Thoracic aorta (tissue), 2 donors: Measurements from ENCODE around the gene CBFA2T3. TPM values are rescaled to one million over a fixed set of nuclear protein-coding genes. Genes with fewer than 3 reads are reported as not detected.

Experiments used
- ATAC-seq: fragments of 150-250 bp; one replicate; pipeline ENCODE4 v1.8.0; 2017; ENCODE audit warnings: low read depth; ENCODE audit not compliant: insufficient number of reproducible peaks, low FRiP score
- DNase-seq: peaks from one replicate; pipeline ENCODE4 v3.0.0-alpha.2; 2020; ENCODE audit warnings: low spot score
- H3K27ac ChIP-seq, 2 donors: fragments of 200-600 bp; sonication (generic); 1 replicate in 1 of 2; 2 replicates in 1 of 2; pipeline ENCODE4 v1.5.1; 2016; ENCODE audit warnings: mild to moderate bottlenecking in 2 of 2, moderate library complexity in 2 of 2
- H3K27me3 ChIP-seq: fragments of 200-600 bp; sonication (generic); replicated peaks from 2 replicates; pipeline ENCODE4 v1.6.0; 2016; ENCODE audit warnings: mild to moderate bottlenecking; ENCODE audit not compliant: insufficient read depth
- H3K36me3 ChIP-seq: fragments of 200-600 bp; sonication (generic); one replicate; pipeline ENCODE4 v1.5.1; 2016
- H3K4me1 ChIP-seq, 2 donors: fragments of 200-600 bp; sonication (generic); 1 replicate in 1 of 2; 2 replicates in 1 of 2; pipeline versions ENCODE4 v1.5.1 to v1.6.0; 2016; ENCODE audit warnings: low read depth in 2 of 2, mild to moderate bottlenecking in 1 of 2; ENCODE audit not compliant: control insufficient read depth in 1 of 2
- H3K4me3 ChIP-seq: fragments of 200-600 bp; sonication (generic); 2 replicates; pipeline ENCODE4 v1.5.1; 2016; ENCODE audit warnings: mild to moderate bottlenecking
- H3K9me3 ChIP-seq: fragments of 200-600 bp; sonication (generic); 2 replicates; pipeline ENCODE4 v1.5.1; 2016
- total RNA-seq, 2 donors: library from RNA; depleted of rRNA; stranded (reverse); fragments of >200 nt; gene quantifications; one replicate each; pipeline versions ENCODE4 v1.1.0 to v1.2.3, GENCODE V29; 2016
- TF ChIP-seq, protein P1 (sequence below): fragments of 200-600 bp; sonication (generic); IDR thresholded peaks from one replicate; pipeline ENCODE4 v1.5.1; 2019; ENCODE audit warnings: antibody characterized with exemption

Gene CBFA2T3
- total RNA-seq, 2 donors from 2014 or later, result 3.9 to 6.6 TPM

DNA sequence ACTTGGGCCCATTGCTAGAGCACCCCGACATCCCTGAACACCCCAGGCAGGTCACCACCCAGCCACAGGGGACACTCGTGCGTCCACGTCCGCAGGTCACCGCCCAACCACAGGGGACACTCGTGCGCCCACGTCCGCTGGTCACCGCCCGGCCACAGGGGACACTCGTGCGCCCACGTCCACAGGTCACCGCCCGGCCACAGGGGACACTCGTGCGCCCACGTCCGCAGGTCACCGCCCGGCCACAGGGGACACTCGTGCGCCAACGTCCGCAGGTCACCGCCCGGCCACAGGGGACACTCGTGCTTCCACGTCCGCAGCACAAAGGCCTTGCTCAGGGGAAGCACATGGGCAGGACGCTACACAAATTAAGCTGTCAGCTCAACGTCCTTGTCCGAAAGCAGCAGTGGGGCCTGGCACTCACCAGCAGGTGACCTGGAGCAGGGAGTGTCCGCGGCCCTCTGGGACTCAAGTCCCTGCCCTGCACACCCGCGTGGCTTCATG is 137.9 kb downstream of the CBFA2T3 start:
- H3K4me1 ChIP-seq, result no peaks in the 10 kb centered on the region
- H3K36me3 ChIP-seq, result peaks cover 21% of the 10 kb centered on the region
- H3K4me3 ChIP-seq, result no peak overlapping the region
- no peaks in the 10 kb centered on the region for H3K27me3 ChIP-seq
- H3K27ac ChIP-seq, result no peak overlapping the region
- H3K9me3 ChIP-seq, result no peaks in the 10 kb centered on the region
- ATAC-seq (no peak), DNase-seq (no peak)
- TF ChIP-seq, protein P1, sequence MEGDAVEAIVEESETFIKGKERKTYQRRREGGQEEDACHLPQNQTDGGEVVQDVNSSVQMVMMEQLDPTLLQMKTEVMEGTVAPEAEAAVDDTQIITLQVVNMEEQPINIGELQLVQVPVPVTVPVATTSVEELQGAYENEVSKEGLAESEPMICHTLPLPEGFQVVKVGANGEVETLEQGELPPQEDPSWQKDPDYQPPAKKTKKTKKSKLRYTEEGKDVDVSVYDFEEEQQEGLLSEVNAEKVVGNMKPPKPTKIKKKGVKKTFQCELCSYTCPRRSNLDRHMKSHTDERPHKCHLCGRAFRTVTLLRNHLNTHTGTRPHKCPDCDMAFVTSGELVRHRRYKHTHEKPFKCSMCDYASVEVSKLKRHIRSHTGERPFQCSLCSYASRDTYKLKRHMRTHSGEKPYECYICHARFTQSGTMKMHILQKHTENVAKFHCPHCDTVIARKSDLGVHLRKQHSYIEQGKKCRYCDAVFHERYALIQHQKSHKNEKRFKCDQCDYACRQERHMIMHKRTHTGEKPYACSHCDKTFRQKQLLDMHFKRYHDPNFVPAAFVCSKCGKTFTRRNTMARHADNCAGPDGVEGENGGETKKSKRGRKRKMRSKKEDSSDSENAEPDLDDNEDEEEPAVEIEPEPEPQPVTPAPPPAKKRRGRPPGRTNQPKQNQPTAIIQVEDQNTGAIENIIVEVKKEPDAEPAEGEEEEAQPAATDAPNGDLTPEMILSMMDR, result no peak

DNA sequence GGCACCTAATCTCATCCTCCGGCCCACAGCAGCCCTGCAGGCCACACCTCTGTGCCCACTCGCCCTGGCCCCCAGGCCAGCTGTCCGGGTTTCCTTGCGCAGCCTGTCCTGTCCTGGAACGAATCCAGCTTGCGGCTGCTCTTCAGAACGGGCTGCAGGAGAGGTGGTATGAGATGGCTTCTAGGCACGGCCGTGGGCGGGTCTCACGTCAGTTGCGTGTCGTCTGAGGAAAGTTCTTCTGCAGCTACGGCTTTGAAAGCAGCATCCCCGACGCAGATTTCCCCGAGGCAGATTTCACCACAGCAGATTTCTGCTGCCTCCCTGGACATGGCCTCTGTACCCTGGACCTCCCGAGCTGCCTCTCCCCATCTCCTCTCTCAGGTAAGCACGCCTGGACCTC is 138.4 kb downstream of the CBFA2T3 start:
- Histone ChIP-seq H3K9me3 (no peaks in the 10 kb centered on the region), H3K4me3 (no peak overlapping the region), H3K4me1 (no peaks in the 10 kb centered on the region), H3K36me3 (peaks cover 21% of the 10 kb centered on the region), H3K27ac (no peak overlapping the region), H3K27me3 (no peaks in the 10 kb centered on the region)
- TF ChIP-seq, protein P1, result no peak
- no peak for DNase-seq
- no peak for ATAC-seq

DNA sequence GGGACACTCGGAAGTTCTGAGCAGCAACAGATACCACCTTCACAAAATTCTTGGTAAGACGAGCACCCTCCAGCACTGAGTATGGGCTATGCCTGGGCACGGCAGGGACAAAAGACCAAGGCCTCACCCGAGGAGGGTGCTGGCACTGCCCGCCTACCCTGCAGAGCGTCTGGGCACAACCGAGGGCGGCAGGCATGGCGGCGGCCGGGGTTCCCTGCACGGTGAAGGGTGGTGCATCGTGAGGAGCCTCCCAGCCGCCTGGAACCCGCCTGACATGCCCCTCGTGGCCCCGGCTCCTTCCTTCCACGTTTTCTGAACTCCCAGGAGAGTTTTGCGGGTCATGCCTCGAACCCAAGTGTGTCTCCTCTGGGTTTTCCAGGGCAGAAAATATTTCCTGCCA is 139.2 kb downstream of the CBFA2T3 start:
- Histone ChIP-seq H3K4me3 (no peak overlapping the region), H3K27ac (no peak overlapping the region), H3K4me1 (no peaks in the 10 kb centered on the region), H3K9me3 (no peaks in the 10 kb centered on the region), H3K27me3 (no peaks in the 10 kb centered on the region), H3K36me3 (peaks cover 21% of the 10 kb centered on the region)
- TF ChIP-seq, protein P1, result no peak
- DNase-seq (no peak), ATAC-seq (no peak)

DNA sequence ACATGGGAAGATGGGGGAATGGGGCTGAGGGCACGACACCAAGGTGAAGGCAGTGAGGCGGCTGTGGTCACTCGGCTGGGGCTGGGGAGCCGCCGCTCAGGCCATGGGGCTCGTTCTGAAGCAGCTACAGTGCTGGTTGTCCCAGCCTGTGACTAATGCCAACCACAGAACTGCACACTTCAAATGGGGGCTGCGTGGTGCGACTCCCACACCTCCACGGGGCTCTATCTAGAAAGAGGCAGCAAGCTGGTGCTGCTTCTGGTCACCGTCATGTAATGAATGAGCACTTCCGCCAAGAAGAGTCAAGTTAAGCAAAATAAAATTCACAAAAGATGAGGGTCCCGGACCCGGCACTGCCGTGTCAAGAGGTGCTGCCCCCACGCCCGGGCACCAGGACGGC is 140.2 kb downstream of the CBFA2T3 start:
- no peak for ATAC-seq
- no peak for DNase-seq
- H3K4me3 ChIP-seq, result no peak overlapping the region
- no peaks in the 10 kb centered on the region for H3K9me3 ChIP-seq
- H3K36me3 ChIP-seq, result peaks cover 21% of the 10 kb centered on the region
- H3K4me1 ChIP-seq, result no peaks in the 10 kb centered on the region
- H3K27ac ChIP-seq, result no peak overlapping the region
- H3K27me3 ChIP-seq, result no peaks in the 10 kb centered on the region
- TF ChIP-seq, protein P1, result no peak

DNA sequence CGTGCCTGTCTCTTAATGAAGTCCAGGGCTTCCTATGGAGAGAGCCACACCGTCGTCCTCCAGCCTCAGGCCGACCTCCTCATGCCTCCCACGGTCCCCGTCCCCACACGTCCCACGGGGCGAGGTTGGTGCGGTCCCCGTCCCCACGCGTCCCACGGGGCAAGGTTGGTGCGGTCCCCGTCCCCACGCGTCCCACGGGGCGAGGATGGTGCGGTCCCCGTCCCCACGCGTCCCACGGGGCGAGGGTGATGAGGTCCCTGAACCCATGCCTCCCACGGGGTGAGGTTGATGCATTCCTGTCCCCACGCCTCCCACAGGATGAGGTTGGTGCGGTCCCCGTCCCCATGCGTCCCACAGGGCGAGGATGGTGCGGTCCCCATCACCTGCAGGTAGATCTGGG is 141.2 kb downstream of the CBFA2T3 start:
- no peak for DNase-seq
- Histone ChIP-seq H3K9me3 (no peaks in the 10 kb centered on the region), H3K36me3 (peaks cover 21% of the 10 kb centered on the region), H3K27ac (no peak overlapping the region), H3K27me3 (no peaks in the 10 kb centered on the region), H3K4me1 (no peaks in the 10 kb centered on the region), H3K4me3 (no peak overlapping the region)
- no peak for ATAC-seq
- TF ChIP-seq, protein P1, result no peak
